ENCODE results near the gene TMEM38A. TPM values are rescaled to one million over a fixed set of nuclear protein-coding genes. Genes with fewer than 3 reads are reported as not detected.

Gene TMEM38A
- total and polyA plus RNA-seq, 2 donors (not counting 1 experiment from before 2014, with no cell fraction given), result 1.2 to 2.0 TPM

- DNase-seq (ENCODE audit: low read depth in 2 of 2), result no peak
- no peaks in the 10 kb centered on the region for H4K20me1 ChIP-seq (ENCODE audit: control insufficient read depth, extremely low read depth, insufficient read depth, low read length)
- H3K4me2 ChIP-seq (ENCODE audit: extremely low read depth, insufficient read depth, low read length), result no peak overlapping the region
- H3K9ac ChIP-seq (ENCODE audit: insufficient read depth, low read length), result no peak overlapping the region
- H2AFZ ChIP-seq (ENCODE audit: low read length), result no peak overlapping the region
- H3K4me3 ChIP-seq (replicated peaks in 1 of 4; ENCODE audit: control extremely low read depth in 1 of 4, insufficient read depth in 1 of 4, low read depth in 3 of 4, low read length in 4 of 4), result no peak overlapping the region
- H3K4me1 ChIP-seq (ENCODE audit: control insufficient read depth, extremely low read depth, insufficient read depth, low read length), result no peaks in the 10 kb centered on the region
- TF ChIP-seq CTCF (conservative IDR thresholded peaks at IDR 0.05 in 1 of 2, IDR thresholded peaks at IDR 0.05 in 1 of 2; ENCODE audit: low read depth in 1 of 2, low read length in 2 of 2) (no peak), EZH2 (IDR thresholded peaks at IDR 0.05; ENCODE audit: low read length, missing control alignments) (no peak)
- H3K79me2 ChIP-seq (ENCODE audit: control insufficient read depth, insufficient read depth, low read length), result peaks cover 13% of the 10 kb centered on the region
- H3K9me3 ChIP-seq (ENCODE audit: control insufficient read depth, insufficient read depth, low read depth, low read length), result no peaks in the 10 kb centered on the region
- H3K27ac ChIP-seq (ENCODE audit: insufficient read depth, low read length), result no peak overlapping the region
- peaks cover 2% of the 10 kb centered on the region for H3K36me3 ChIP-seq (ENCODE audit: control insufficient read depth, insufficient read depth, low read length)
- H3K27me3 ChIP-seq (ENCODE audit: control insufficient read depth, insufficient read depth, low read length), result no peaks in the 10 kb centered on the region
These were observed 22.3 kb upstream of the TMEM38A start for GRCh38 chr19:16638666-16639065.

GRCh38 chr19:16640951-16641350 lies 20.0 kb upstream of the TMEM38A start:
- Histone ChIP-seq H4K20me1 (ENCODE audit: control insufficient read depth, extremely low read depth, insufficient read depth, low read length) (no peaks in the 10 kb centered on the region), H3K36me3 (ENCODE audit: control insufficient read depth, insufficient read depth, low read length) (peaks cover 6% of the 10 kb centered on the region), H3K9me3 (ENCODE audit: control insufficient read depth, insufficient read depth, low read depth, low read length) (no peaks in the 10 kb centered on the region), H3K4me1 (ENCODE audit: control insufficient read depth, extremely low read depth, insufficient read depth, low read length) (no peaks in the 10 kb centered on the region), H3K4me2 (ENCODE audit: extremely low read depth, insufficient read depth, low read length) (no peak overlapping the region), H3K27me3 (ENCODE audit: control insufficient read depth, insufficient read depth, low read length) (no peaks in the 10 kb centered on the region), H3K4me3 (replicated peaks in 1 of 4; ENCODE audit: control extremely low read depth in 1 of 4, insufficient read depth in 1 of 4, low read depth in 3 of 4, low read length in 4 of 4) (no peak overlapping the region), H2AFZ (ENCODE audit: low read length) (no peak overlapping the region), H3K79me2 (ENCODE audit: control insufficient read depth, insufficient read depth, low read length) (peaks cover 15% of the 10 kb centered on the region), H3K27ac (ENCODE audit: insufficient read depth, low read length) (no peak overlapping the region), H3K9ac (ENCODE audit: insufficient read depth, low read length) (no peak overlapping the region)
- DNase-seq (ENCODE audit: low read depth in 2 of 2), result no peak
- no peak for TF ChIP-seq EZH2 (IDR thresholded peaks at IDR 0.05; ENCODE audit: low read length, missing control alignments)
- no peak for TF ChIP-seq CTCF (conservative IDR thresholded peaks at IDR 0.05 in 1 of 2, IDR thresholded peaks at IDR 0.05 in 1 of 2; ENCODE audit: low read depth in 1 of 2, low read length in 2 of 2)

- peaks cover 15% of the 10 kb centered on the region for H3K79me2 ChIP-seq (ENCODE audit: control insufficient read depth, insufficient read depth, low read length)
These were observed 19.2 kb upstream of the TMEM38A start for GRCh38 chr19:16641695-16642094.

More at GRCh38 chr19:16641695-16642094, 19.2 kb upstream of the TMEM38A start:
- Histone ChIP-seq H4K20me1 (ENCODE audit: control insufficient read depth, extremely low read depth, insufficient read depth, low read length) (no peaks in the 10 kb centered on the region), H3K27ac (ENCODE audit: insufficient read depth, low read length) (no peak overlapping the region), H3K9me3 (ENCODE audit: control insufficient read depth, insufficient read depth, low read depth, low read length) (no peaks in the 10 kb centered on the region), H3K4me2 (ENCODE audit: extremely low read depth, insufficient read depth, low read length) (no peak overlapping the region), H3K36me3 (ENCODE audit: control insufficient read depth, insufficient read depth, low read length) (peaks cover 8% of the 10 kb centered on the region), H3K9ac (ENCODE audit: insufficient read depth, low read length) (no peak overlapping the region), H3K4me3 (replicated peaks in 1 of 4; ENCODE audit: control extremely low read depth in 1 of 4, insufficient read depth in 1 of 4, low read depth in 3 of 4, low read length in 4 of 4) (no peak overlapping the region), H3K27me3 (ENCODE audit: control insufficient read depth, insufficient read depth, low read length) (no peaks in the 10 kb centered on the region), H2AFZ (ENCODE audit: low read length) (no peak overlapping the region), H3K4me1 (ENCODE audit: control insufficient read depth, extremely low read depth, insufficient read depth, low read length) (no peaks in the 10 kb centered on the region)
- TF ChIP-seq EZH2 (IDR thresholded peaks at IDR 0.05; ENCODE audit: low read length, missing control alignments), result no peak
- no peak for TF ChIP-seq CTCF (conservative IDR thresholded peaks at IDR 0.05 in 1 of 2, IDR thresholded peaks at IDR 0.05 in 1 of 2; ENCODE audit: low read depth in 1 of 2, low read length in 2 of 2)
- no peak for DNase-seq (ENCODE audit: low read depth in 2 of 2)
